Right cardiac atrium (tissue), 5 donors: ENCODE results near the gene ATXN1. TPM values are rescaled to one million over a fixed set of nuclear protein-coding genes. Genes with fewer than 3 reads are reported as not detected.

ENCODE experiments used
- ATAC-seq, 2 donors: fragments of 200-7000 bp; cut with Tn5 transposase; one replicate each; pipeline versions ENCODE4 v1.8.0 to v1.9.1; 2020; ENCODE audit warnings: moderate library complexity in 2 of 2, mild to moderate bottlenecking in 1 of 2
- DNase-seq, 3 donors: peaks; one replicate each; pipeline ENCODE4 v3.0.0-alpha.2; 2020
- H3K27ac ChIP-seq: one replicate; pipeline ENCODE4 v1.5.1; 2013; ENCODE audit warnings: mild to moderate bottlenecking, low read length, control low read depth, moderate library complexity
- H3K27me3 ChIP-seq: one replicate; pipeline ENCODE4 v1.6.1; 2013; ENCODE audit not compliant: control insufficient read depth, insufficient read depth
- H3K4me1 ChIP-seq: one replicate; pipeline ENCODE4 v1.6.1; 2013; ENCODE audit warnings: low read length; ENCODE audit not compliant: control insufficient read depth, insufficient read depth
- H3K4me3 ChIP-seq: one replicate; pipeline ENCODE4 v1.5.1; 2013; ENCODE audit warnings: low read length, control low read depth
- H3K9me3 ChIP-seq: one replicate; pipeline ENCODE4 v1.6.1; 2013; ENCODE audit warnings: low read length; ENCODE audit not compliant: control insufficient read depth
- WGBS: extraction: QIAGEN DNeasy Blood & Tissue Kit; methylation state at CpG from one replicate; pipeline ENCODE4 v1.1.7; 2013; 5-methylcytosine and 5-hydroxymethylcytosine counted together
- intact Hi-C, 4 donors: fragments of 100-400 bp; cut with DNase I; formaldehyde crosslinking; loops; one replicate each; pipeline versions ENCODE4 v1.11.0 to v1.14.0; 2022 to 2023
- polyA plus RNA-seq: library from polyadenylated mRNA; stranded (reverse); fragments of 200-250 nt; gene quantifications from one replicate; pipeline ENCODE4 v1.2.3, GENCODE V29; 2013
- total RNA-seq, 4 donors: library from RNA; stranded (reverse); fragmentation: NEBNext Ultra II Directional; extraction: Animal tissue kit (Norgen Biotek cat#: 25700); gene quantifications; one replicate each; pipeline ENCODE4 v1.2.1, GENCODE V29; 2021
- donor health status: healthy with polysubstance abuse.
- donor health status: DM: no; HTN: yes; CAD: no.
- donor health status: DM: no; HTN: no; CAD: no.
- donor health status: DM: no; HTN: yes; CAD: no; lungs with severe emphysema.
- donor health status: DM: yes; HTN: yes; CAD: no.

Gene ATXN1
- total and polyA plus RNA-seq, 5 donors, result 11.8 to 50.7 (median 47.6) TPM

DNA sequence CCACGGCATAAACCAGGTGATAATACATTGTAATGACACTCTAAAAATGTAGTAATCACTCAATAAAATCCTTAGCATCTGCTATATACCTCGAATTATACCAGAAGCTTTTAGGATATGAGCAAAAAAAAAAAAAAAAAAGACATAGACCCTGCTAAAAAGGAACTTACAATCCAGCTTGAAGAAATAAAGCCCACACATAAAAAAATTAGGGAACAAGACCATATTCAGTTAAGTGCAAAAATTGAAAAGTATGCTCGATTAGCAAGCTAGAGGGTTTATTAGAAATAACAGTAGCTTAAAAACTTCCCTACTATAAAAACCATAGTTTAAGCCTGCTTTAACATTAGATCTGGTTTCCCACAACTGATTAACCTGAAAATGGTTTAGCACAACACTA, 387.2 kb downstream of the ATXN1 start:
- no peaks in the 10 kb centered on the region for H3K27me3 ChIP-seq
- H3K4me3 ChIP-seq, result no peak overlapping the region
- DNase-seq (no peak), ATAC-seq (no peak)
- intact Hi-C loops, result no loop called here
- peaks cover 11% of the 10 kb centered on the region for H3K4me1 ChIP-seq
- H3K9me3 ChIP-seq, result no peaks in the 10 kb centered on the region
- 87% methylated on average over 3 of the region's 3 CpGs for WGBS
- H3K27ac ChIP-seq, result no peak overlapping the region

GRCh38 chr6:16372029-16372776, 389.1 kb downstream of the ATXN1 start:
- no peak overlapping the region for H3K27ac ChIP-seq
- 98% methylated on average over 1 of the region's 1 CpG for WGBS
- DNase-seq (no peak), ATAC-seq (no peak)
- no peak overlapping the region for H3K4me3 ChIP-seq
- H3K27me3 ChIP-seq, result no peaks in the 10 kb centered on the region
- H3K4me1 ChIP-seq, result peaks cover 8% of the 10 kb centered on the region
- no peaks in the 10 kb centered on the region for H3K9me3 ChIP-seq
- intact Hi-C loops, result no loop called here

DNA sequence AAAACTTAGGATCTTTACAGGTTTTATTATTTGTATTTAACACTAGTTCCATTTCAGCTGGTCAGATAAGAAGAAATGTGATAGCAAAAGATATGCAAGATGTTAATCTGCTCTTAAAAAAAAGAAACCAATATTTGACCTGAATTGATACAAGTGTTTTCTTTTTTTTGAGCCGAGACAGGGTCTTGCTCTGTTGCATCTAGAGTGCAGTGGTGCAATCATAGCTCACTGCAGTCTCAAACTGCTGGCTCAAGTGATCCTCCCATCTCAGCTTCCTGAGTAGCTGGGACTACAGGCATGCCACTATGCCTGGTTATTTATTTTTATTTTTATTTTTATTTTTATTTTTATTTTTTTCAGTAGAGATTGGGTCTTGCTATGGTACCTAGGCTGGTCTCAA, 389.9 kb downstream of the ATXN1 start:
- WGBS, result 100% methylated on average over 1 of the region's 1 CpG

GRCh38 chr6:16370943-16371342, 390.3 kb downstream of the ATXN1 start:
- intact Hi-C loops, result no loop called here
- Histone ChIP-seq H3K4me1 (peaks cover 8% of the 10 kb centered on the region), H3K4me3 (no peak overlapping the region), H3K27me3 (no peaks in the 10 kb centered on the region), H3K27ac (no peak overlapping the region), H3K9me3 (no peaks in the 10 kb centered on the region)
- no peak for DNase-seq
- 94% methylated on average over 2 of the region's 2 CpGs for WGBS
- ATAC-seq, result no peak

More for the DNA sequence above, 389.9 kb downstream of the ATXN1 start:
- Histone ChIP-seq H3K9me3 (no peaks in the 10 kb centered on the region), H3K27me3 (no peaks in the 10 kb centered on the region), H3K27ac (no peak overlapping the region), H3K4me1 (peaks cover 8% of the 10 kb centered on the region), H3K4me3 (no peak overlapping the region)
- DNase-seq, result no peak
- ATAC-seq, result no peak
- intact Hi-C loops, result no loop called here

DNA sequence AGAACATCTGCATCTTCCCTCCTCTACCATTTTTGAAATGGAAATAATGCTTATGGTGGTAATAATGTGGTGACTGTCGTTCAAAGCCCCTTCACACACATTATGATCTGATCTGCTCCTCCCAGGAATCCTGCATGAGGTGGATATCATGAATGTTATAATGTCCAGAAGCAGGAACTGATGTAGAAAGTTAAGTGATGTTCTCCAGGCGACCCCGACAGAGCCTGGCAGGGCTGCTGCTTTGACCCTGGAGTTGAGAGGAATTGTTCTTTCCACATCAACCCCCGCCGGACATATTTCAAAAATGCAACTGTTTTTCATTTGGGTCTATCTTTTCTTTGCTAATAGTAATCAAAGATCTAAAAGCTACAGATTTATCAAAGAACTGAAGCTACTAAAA, 391.3 kb downstream of the ATXN1 start:
- Histone ChIP-seq H3K4me1 (peaks cover 6% of the 10 kb centered on the region), H3K9me3 (no peaks in the 10 kb centered on the region), H3K4me3 (no peak overlapping the region), H3K27me3 (no peaks in the 10 kb centered on the region), H3K27ac (no peak overlapping the region)
- intact Hi-C loops, result no loop called here
- no peak for DNase-seq
- no peak for ATAC-seq
- 89% methylated on average over 5 of the region's 5 CpGs for WGBS

- 95% methylated on average over 8 of the region's 8 CpGs for WGBS
- intact Hi-C loops, result no loop called here
Observed at GRCh38 chr6:16369140-16369745, 392.0 kb downstream of the ATXN1 start.

GRCh38 chr6:16367571-16367970, 393.7 kb downstream of the ATXN1 start:
- peaks cover 5% of the 10 kb centered on the region for H3K4me1 ChIP-seq
- no peak overlapping the region for H3K4me3 ChIP-seq
- intact Hi-C loops, result no loop called here
- no peak overlapping the region for H3K27ac ChIP-seq
- 98% methylated on average over 3 of the region's 3 CpGs for WGBS
- no peak for DNase-seq
- ATAC-seq, result no peak
- H3K9me3 ChIP-seq, result no peaks in the 10 kb centered on the region
- no peaks in the 10 kb centered on the region for H3K27me3 ChIP-seq

More at GRCh38 chr6:16369140-16369745, 392.0 kb downstream of the ATXN1 start:
- no peak for DNase-seq
- no peak overlapping the region for H3K4me3 ChIP-seq
- H3K4me1 ChIP-seq, result peaks cover 6% of the 10 kb centered on the region
- ATAC-seq, result no peak
- H3K9me3 ChIP-seq, result no peaks in the 10 kb centered on the region
- no peak overlapping the region for H3K27ac ChIP-seq
- H3K27me3 ChIP-seq, result no peaks in the 10 kb centered on the region

GRCh38 chr6:16363749-16364148, 397.5 kb downstream of the ATXN1 start:
- Histone ChIP-seq H3K27me3 (no peaks in the 10 kb centered on the region), H3K9me3 (no peaks in the 10 kb centered on the region), H3K27ac (no peak overlapping the region), H3K4me1 (no peaks in the 10 kb centered on the region), H3K4me3 (no peak overlapping the region)
- WGBS, result 98% methylated on average over 4 of the region's 4 CpGs
- intact Hi-C loops, result no loop called here
- ATAC-seq (no peak), DNase-seq (no peak)

DNA sequence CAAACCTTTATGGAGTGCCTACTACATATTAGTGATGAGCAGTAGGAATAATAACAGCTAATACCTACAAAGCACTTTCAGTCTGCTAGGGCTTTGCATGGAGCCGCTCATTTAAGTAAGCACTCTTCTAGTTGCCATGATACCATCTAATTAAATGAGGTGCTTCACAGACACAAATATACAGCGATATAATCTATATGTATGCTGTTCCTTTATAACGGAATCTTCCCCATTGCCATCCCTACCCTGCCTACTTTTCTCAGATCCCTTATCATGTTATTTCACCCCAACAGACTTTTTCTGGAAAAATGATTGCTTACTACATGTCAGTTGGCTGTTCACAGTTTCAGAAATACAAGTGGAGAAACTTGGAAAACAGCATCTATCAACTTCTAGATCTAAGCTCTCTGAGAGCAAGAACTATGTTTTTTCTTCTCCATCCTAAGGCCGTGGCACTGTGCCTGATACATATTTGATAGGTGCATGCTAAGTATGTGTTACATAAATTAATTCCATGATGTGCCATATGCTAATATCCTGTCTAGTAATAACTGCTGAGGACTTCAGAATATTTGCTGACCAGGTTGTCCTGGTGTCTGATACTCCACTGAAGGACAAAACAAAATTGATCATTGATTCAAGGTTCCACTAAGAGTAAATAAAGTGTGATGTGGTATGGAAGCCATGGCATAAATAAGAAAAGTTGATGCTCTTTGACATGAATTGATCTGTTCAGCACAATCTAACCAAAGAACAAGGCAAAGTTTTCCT, 398.3 kb downstream of the ATXN1 start:
- ATAC-seq, result no peak
- 96% methylated on average over 4 of the region's 4 CpGs for WGBS
- no peaks in the 10 kb centered on the region for H3K27me3 ChIP-seq

DNA sequence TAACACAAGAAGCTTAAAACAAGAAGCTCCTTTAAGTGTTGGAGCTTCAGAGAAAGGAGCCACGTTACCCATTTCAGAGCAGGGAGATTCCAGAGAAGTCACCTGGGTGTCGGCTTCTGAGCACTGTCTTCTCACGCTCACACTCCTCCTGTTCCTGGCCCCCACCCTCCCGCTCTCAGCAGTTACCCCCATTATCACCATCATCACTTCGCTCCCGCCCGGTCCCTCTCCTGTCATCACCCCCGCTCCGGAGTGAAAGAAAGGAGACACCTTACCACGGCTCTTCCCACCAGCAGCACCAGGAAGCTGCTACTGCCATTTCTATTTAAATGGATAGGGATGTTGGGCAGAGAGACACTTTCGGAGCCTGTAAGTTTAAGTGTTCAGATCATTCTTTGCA, 399.0 kb downstream of the ATXN1 start:
- H3K9me3 ChIP-seq, result no peaks in the 10 kb centered on the region
- intact Hi-C loops, result no loop called here
- no peak overlapping the region for H3K27ac ChIP-seq
- ATAC-seq (peak; percentile 28 to 45), DNase-seq (no peak)
- H3K4me1 ChIP-seq, result no peaks in the 10 kb centered on the region
- no peaks in the 10 kb centered on the region for H3K27me3 ChIP-seq
- 62% methylated on average over 11 of the region's 11 CpGs for WGBS
- H3K4me3 ChIP-seq, result no peak overlapping the region

More for the DNA sequence above, 398.3 kb downstream of the ATXN1 start:
- Histone ChIP-seq H3K4me1 (no peaks in the 10 kb centered on the region), H3K27ac (no peak overlapping the region), H3K9me3 (no peaks in the 10 kb centered on the region), H3K4me3 (no peak overlapping the region)
- intact Hi-C loops, result no loop called here
- DNase-seq, result no peak

DNA sequence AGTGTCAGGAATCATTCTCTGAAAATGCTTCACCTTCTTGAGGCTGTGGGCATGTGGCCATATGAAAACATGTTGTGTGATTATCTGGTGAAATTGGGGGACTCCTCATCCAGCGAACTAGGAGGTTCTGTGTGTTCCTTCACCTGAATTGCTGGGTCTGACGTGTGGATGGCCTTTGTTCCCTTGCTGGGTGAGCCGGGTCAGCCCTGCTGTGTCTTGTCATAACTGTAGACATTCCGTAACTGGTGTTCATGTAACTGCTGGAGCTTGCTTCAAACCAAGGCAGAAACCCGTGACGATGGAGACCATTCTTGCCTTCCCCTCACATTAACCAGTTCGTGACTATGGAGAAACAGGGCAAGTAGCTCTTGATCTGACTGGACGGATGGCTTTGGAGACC, 399.4 kb downstream of the ATXN1 start:
- H3K27ac ChIP-seq, result no peak overlapping the region
- H3K9me3 ChIP-seq, result no peaks in the 10 kb centered on the region
- WGBS, result 73% methylated on average over 8 of the region's 8 CpGs
- ATAC-seq (no peak), DNase-seq (no peak)
- intact Hi-C loops, result no loop called here
- H3K27me3 ChIP-seq, result no peaks in the 10 kb centered on the region
- no peaks in the 10 kb centered on the region for H3K4me1 ChIP-seq
- H3K4me3 ChIP-seq, result no peak overlapping the region
